Measurements from ENCODE around the gene CHN2.

DNA sequence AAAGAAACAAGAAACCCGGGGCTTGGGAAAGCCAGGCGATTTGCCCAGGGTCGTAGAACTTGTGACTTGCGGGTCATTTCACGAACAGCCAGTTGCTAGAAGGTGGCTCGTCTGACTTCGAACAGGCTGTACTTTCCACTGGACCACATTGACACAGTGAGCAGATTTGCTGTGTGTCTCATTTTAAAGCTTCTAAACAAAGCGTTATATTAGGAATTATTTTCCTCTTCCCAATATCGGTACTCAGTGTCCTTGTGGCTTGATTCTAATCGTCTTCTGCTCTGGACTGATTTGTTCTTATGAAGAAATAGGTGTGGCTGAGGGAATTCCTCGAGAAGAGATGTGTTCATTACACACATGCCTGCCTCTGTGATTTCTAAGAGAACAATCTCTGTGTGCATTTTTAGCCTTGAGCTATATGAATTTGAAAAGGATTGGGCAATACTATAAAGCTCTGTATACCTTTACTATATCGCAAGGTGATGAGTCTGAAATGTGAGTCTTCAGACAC lies 219.1 kb downstream of the CHN2 start:
- no peak for TF ChIP-seq CTCF (IDR thresholded peaks at IDR 0.05; ENCODE audit: insufficient read depth, low read length, poor library complexity, severe bottlenecking)
- no peak for TF ChIP-seq EZH2phosphoT487 (conservative IDR thresholded peaks at IDR 0.05; ENCODE audit: low read length)
